HG02938 (cell line): ENCODE results near the gene ICAM5.
"Not testable (repeated sequence)": the region's sequence is repeated elsewhere in the genome, so short reads cannot be mapped to it uniquely, and the experiment has no call there.

Source experiments
- ATAC-seq: cut with Tn5 transposase; IDR thresholded peaks from one replicate; pipeline ENCODE4 v1.9.1; 2021; ENCODE audit warnings: mild to moderate bottlenecking, moderate library complexity; ENCODE audit not compliant: unreplicated experiment

Gene ICAM5

GRCh38 chr19:10289836-10290356, at the start of gene ICAM5:
ICAM5 (plus strand) TSS chr19:10289952; CDS start chr19:10290044, 92 bp downstream.
- ATAC-seq: no peak

DNA sequence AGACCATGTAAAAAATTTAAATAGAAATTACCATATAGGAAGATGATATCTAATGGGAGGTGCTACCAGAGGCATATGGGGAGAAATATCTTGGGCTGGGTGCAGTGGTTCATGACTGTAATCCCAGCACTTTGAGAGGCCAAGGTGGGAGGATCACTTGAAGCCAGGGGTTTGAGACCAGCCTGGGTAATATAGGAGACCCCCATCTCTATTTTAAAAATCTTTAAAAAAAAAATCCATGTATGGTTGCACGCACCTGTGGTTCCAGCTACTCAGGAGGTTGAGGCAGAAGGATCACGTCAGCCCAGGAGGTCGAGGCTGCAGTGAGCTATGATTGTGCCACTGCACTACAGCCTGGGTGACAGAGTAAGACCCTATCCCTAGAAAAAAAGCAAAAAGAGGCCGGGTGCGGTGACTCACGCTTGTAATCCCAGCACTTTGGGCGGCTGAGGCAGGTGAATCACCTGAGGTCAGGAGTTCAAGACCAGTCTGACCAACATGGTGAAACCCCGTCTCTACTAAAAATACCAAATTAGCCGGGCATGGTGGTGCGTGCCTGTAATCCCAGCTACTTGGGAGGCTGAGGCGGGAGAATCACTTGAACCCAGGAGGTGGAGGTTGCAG, 47.8 kb upstream of the ICAM5 start:
- not testable (repeated sequence) for ATAC-seq

GRCh38 chr19:10243606-10244005, 46.1 kb upstream of the ICAM5 start:
- no peak for ATAC-seq

GRCh38 chr19:10245189-10245939, 44.4 kb upstream of the ICAM5 start:
- no peak for ATAC-seq

DNA sequence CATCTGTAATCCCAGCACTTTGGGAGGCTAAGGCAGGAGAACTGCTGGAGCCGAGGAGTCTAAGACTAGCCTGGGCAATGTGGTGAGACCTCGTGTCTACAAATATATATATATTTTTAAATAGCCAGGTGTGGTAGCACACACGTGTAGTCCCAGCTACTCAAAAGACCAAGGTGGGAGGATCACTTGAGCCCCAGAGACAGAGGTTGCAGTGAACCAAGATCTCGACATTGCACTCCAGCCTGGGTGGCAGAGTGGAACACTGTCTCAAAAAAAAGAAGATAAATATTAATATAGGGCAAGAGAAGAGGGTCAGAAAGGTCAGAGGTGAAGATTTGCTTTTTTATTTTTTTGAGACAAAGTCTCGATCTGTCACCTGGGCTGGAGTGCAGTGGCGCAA, 43.2 kb upstream of the ICAM5 start:
- ATAC-seq: no peak

GRCh38 chr19:10251792-10252694, 37.7 kb upstream of the ICAM5 start, which contains the start of gene MRPL4:
MRPL4 (plus strand) TSS chr19:10252214; CDS start chr19:10252254, 40 bp downstream.
- peak; percentile 73 for ATAC-seq

- ATAC-seq: no peak
These were observed 37.0 kb upstream of the ICAM5 start for GRCh38 chr19:10252707-10253106.

DNA sequence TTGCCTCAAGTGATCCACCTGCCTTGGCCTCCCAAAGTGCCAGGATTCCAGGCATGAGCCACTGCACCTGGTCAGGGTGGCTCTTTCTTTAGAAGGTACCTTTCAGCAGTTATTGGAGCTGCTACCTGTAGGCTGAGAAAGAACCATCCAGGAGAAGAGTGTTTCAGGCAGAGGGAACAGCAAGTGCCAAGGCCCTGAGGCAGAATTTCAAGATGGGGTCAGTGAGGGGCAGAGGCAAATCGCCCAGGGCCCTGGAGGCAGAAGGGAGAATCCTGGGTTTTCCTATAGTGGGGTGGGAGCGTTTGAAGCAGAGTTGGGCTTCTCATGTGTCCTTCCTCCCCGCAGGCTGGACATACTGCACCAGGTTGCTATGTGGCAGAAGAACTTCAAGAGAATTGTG, 35.5 kb upstream of the ICAM5 start:
- ATAC-seq: no peak

GRCh38 chr19:10255358-10255757, 34.4 kb upstream of the ICAM5 start:
- no peak for ATAC-seq

GRCh38 chr19:10256551-10256950, 33.2 kb upstream of the ICAM5 start:
- ATAC-seq: no peak

- no peak for ATAC-seq
These were observed 32.7 kb upstream of the ICAM5 start for GRCh38 chr19:10256970-10257615.

GRCh38 chr19:10258080-10258710, 31.6 kb upstream of the ICAM5 start:
- no peak for ATAC-seq

DNA sequence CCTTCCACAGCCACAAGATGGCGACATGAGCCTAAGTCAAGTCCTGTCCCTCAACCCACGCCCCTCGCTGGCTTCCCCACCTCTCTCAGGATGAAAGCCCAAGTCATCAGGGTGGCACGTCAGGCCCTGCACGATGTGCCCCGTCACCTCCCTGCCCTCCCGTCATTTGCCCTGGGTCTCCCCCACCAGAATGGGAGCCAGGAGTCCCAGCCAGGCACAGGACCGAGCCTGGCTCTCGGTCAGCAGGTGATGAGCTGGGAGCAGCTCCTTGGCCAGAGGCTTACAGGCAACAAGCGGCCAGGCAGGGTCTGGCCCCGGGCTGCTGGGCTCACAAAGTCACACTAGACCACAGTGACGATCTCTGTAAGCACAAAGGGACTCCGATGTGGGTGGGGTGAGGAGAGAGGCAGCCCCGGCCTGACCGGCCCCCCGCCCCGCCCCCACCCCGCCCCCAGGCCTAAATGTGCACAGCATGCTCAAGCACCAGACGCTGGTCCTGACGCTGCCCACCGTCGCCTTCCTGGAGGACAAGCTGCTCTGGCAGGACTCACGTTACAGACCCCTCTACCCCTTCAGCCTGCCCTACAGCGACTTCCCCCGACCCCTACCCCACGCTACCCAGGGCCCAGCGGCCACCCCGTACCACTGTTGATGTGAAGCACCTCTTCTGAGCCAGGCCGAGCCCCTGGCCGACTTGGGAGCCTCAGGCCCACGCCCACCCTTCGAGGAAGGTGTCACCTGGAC, 30.4 kb upstream of the ICAM5 start:
- ATAC-seq: no peak

DNA sequence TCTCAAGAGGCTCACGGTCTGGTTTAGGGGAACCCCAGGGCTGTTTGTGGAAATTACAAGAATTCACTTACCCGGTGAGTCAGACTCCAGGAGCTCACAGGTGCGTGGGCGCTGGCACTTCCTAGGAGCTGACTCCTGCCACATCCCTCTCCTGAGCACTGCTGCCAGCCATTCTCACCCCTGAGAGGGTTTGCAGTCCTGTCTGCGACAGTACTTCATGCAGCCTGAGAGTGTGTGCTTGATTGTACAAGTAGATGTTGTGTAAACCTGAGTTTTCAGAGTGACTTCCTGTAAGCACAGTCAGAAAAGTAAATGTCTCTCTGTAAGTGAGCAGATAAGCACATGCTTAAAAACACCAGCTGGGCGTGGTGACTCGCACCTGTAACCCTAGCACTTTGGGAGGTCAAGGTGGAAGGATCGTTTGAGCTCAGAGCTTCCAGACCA, 29.6 kb upstream of the ICAM5 start:
- no peak for ATAC-seq

DNA sequence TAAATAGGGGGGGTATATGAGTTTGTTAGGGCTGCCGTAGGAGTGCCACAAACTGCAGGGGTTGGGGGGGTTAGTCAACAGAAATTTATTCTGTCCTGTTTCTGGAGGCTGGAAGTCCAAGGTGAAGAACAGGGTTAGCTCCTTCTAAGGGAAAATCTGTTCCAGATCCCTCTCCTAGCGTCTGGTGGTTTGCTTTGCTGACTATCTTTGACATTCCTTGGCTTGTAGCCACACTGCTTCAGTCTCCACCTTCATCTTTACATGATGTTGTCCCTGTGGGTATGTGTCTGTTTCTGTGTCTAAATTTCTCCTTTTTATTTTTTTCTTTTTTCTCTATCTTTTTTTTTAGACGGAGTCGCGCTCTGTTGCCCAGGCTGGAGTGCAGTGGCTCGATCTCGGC, 27.0 kb upstream of the ICAM5 start:
- no peak for ATAC-seq

DNA sequence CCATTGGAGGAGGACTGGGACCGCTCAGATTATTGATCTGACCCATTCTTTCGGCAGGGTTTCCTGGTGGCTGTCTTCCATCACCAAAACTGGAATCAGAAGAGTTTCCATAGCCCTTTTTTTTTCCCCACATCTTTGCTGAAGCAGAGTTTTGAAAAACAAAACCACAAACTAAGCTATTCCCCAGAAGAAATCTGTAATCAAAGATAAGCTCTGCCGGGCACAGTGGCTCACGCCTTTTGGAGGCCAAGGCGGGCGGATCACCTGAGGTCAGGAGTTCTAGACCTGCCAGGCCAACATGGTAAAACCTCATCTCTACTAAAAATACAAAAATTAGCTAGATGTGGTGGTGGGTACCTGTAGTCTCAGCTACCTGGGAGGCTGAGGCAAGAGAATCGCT, 23.0 kb upstream of the ICAM5 start:
- no peak for ATAC-seq

DNA sequence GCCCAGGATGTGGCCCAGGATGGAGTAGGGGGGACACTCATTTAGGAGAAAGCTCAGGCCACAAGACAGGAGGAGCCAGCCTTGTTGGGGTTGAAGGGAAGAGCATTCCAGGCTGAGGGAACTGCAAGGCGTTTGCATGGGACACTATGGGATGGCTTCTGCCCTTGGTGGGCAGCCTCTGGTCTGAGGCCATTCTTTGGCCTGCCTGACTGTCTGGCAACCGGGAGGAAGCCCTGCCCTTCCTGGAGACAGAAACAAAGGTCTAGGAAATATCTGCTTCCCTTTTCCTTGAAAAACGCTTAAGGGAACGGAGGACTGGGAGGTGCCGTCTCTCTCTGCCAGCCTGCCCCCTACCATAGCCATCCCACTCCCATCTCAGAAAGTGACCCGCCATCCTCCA, 21.7 kb upstream of the ICAM5 start:
- ATAC-seq: no peak

- ATAC-seq: no peak
These were observed 20.2 kb upstream of the ICAM5 start for GRCh38 chr19:10269333-10270179.
